ENCODE data around the gene CGB7. TPM values are rescaled to one million over a fixed set of nuclear protein-coding genes. Genes with fewer than 3 reads are reported as not detected.

CGB7 gene
- total RNA-seq (not detected), polyA plus RNA-seq (under 1 TPM in 2 of 3 donors, not detected in 1; 0.03 to 0.06 TPM)
- long read RNA-seq, donor 1, result 0 reads
- long read RNA-seq, donor 2, result 0 reads

GRCh38 chr19:49057636-49058234 is at the start of gene CGB7:
Gene CGB7 (minus strand): TSS chr19:49057749. CDS start chr19:49055375, 2,374 bp downstream.
- TF ChIP-seq POLR2A (IDR thresholded peaks at IDR 0.05) (no peak), POLR2AphosphoS5 (IDR thresholded peaks at IDR 0.05) (peak in 1 of 3 donors; percentile 14)
- TF ChIP-seq, protein P1, sequence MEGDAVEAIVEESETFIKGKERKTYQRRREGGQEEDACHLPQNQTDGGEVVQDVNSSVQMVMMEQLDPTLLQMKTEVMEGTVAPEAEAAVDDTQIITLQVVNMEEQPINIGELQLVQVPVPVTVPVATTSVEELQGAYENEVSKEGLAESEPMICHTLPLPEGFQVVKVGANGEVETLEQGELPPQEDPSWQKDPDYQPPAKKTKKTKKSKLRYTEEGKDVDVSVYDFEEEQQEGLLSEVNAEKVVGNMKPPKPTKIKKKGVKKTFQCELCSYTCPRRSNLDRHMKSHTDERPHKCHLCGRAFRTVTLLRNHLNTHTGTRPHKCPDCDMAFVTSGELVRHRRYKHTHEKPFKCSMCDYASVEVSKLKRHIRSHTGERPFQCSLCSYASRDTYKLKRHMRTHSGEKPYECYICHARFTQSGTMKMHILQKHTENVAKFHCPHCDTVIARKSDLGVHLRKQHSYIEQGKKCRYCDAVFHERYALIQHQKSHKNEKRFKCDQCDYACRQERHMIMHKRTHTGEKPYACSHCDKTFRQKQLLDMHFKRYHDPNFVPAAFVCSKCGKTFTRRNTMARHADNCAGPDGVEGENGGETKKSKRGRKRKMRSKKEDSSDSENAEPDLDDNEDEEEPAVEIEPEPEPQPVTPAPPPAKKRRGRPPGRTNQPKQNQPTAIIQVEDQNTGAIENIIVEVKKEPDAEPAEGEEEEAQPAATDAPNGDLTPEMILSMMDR (IDR thresholded peaks at IDR 0.05 in 8 of 11, conservative IDR thresholded peaks at IDR 0.05 in 3 of 11), result no peak
- peak; percentile 79 for DNase-seq
- intact Hi-C loops (cut with DNase I; ENCODE audit: low total_unique reads), result no loop called here
- H3K27ac ChIP-seq, result no peak within 1 kb of the TSS
- peaks cover 14 to 30% (median 23%) of the 10 kb centered on the region in 6 donors for H3K4me1 ChIP-seq
- H3K36me3 ChIP-seq, result no peaks in the 10 kb centered on the region
- WGBS, 5 donors, result 4 to 10% (median 6%) methylated on average over 17 to 38 of the region's 38 CpGs
- no peaks in the 10 kb centered on the region for H3K9me3 ChIP-seq
- peaks cover 0 to 77% (median 33%) of the 10 kb centered on the region in 7 donors for H3K27me3 ChIP-seq (replicated peaks in 1 of 7)
- peak within 1 kb of the TSS; percentile 33 to 73 (median 51) for H3K4me3 ChIP-seq

DNA sequence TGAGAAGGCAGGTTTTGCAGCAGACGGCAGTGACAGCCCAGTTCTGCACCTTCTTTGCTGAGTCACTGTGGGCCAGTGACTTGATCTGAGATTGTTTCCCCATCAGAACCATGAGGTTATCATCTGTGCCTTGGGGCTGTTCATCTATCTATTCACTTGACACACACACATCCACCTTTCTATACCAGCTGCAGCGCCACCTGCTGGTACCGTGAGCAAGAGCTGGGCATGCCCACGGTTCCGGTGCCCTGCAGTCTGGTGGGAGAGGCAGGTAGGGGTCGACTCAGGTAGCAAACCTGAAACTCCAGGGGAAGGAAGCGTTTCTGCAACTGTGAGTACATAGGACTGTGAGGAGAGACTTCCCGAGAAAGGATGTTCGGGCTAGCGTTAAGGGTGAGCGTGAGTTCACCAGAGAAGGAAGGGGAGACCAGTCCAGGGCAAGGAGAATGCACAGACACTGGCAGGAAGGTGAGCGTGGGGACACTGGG is 49.1 kb upstream of the CGB7 start:
- peaks cover 0 to 20% (median 0%) of the 10 kb centered on the region in 6 donors for H3K4me1 ChIP-seq
- intact Hi-C loops (cut with DNase I; ENCODE audit: low total_unique reads), result no loop called here
- DNase-seq, result peak; percentile 88

DNA sequence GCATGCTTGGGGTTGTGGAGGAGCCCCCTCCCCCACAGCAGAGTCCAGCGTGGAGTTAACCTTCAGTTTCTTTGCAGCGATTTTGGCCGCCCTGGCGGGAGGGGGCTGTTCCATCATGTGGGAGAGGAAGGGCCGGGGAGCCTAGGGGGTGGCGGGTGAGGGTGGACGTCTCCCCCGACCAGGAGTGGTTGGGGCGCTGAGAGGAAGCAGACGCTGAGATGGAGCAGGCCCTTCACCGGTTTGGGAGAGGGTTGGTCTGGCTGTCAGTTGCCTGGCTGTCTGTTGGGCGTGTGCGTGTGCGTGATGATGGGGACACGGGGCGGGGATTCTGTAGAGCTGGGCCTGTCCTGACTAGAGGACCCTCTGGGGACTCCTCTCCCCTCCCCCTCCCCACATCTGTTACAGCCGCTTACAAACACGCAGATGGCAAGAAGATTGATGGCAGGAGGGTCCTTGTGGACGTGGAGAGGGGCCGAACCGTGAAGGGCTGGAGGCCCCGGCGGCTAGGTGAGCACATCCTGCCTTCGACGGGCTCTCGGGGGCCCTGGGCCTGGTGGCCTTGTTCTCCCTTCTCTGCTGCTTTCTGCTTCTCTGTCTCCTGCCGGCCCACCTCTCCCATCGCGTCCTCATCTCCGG is 46.8 kb upstream of the CGB7 start:
- TF ChIP-seq POLR2A (IDR thresholded peaks at IDR 0.05), result no peak
- peak in 1 of 3 donors; percentile 52 for TF ChIP-seq POLR2AphosphoS5 (IDR thresholded peaks at IDR 0.05)
- H3K4me3 ChIP-seq, result no peak overlapping the region
- H3K36me3 ChIP-seq, result peaks cover 0 to 100% (median 96%) of the 10 kb centered on the region in 6 donors
- no peak overlapping the region for H3K27ac ChIP-seq
- H3K4me1 ChIP-seq, result peaks cover 0 to 20% (median 0%) of the 10 kb centered on the region in 6 donors
- WGBS, 5 donors, result 74 to 82% (median 76%) methylated on average over 30 of the region's 30 CpGs
- no peak for DNase-seq
- intact Hi-C loops (cut with DNase I; ENCODE audit: low total_unique reads), result no loop called here
- no peaks in the 10 kb centered on the region for H3K9me3 ChIP-seq
- no peaks in the 10 kb centered on the region for H3K27me3 ChIP-seq (replicated peaks in 1 of 7)

More for the DNA sequence above, 49.1 kb upstream of the CGB7 start:
- Histone ChIP-seq H3K36me3 (peaks cover 0 to 82% (median 74%) of the 10 kb centered on the region in 6 donors), H3K27me3 (replicated peaks in 1 of 7) (no peaks in the 10 kb centered on the region), H3K9me3 (no peaks in the 10 kb centered on the region), H3K4me3 (no peak overlapping the region), H3K27ac (no peak overlapping the region)
- WGBS, 5 donors, result 61 to 74% (median 68%) methylated on average over 11 to 12 of the region's 12 CpGs
- TF ChIP-seq POLR2A (IDR thresholded peaks at IDR 0.05), result no peak
- TF ChIP-seq, protein P1 (IDR thresholded peaks at IDR 0.05 in 8 of 11, conservative IDR thresholded peaks at IDR 0.05 in 3 of 11), result peak; percentile 15 to 86 (median 68)
- TF ChIP-seq POLR2AphosphoS5 (IDR thresholded peaks at IDR 0.05), result peak; percentile 23 to 40 (median 30)

GRCh38 chr19:49103331-49104085 is 46.0 kb upstream of the CGB7 start:
- intact Hi-C loops (cut with DNase I; ENCODE audit: low total_unique reads), result no loop called here
- H3K27me3 ChIP-seq (replicated peaks in 1 of 7), result no peaks in the 10 kb centered on the region
- no peak overlapping the region for H3K4me3 ChIP-seq
- H3K9me3 ChIP-seq, result no peaks in the 10 kb centered on the region
- peaks cover under 1 to 100% (median 97%) of the 10 kb centered on the region in 6 donors for H3K36me3 ChIP-seq
- 78 to 87% (median 84%) methylated on average over 26 to 33 of the region's 33 CpGs for WGBS, 5 donors
- peaks cover 0 to 20% (median 0%) of the 10 kb centered on the region in 6 donors for H3K4me1 ChIP-seq
- no peak for DNase-seq
- H3K27ac ChIP-seq, result no peak overlapping the region
- TF ChIP-seq, protein P1 (IDR thresholded peaks at IDR 0.05 in 8 of 11, conservative IDR thresholded peaks at IDR 0.05 in 3 of 11), result no peak
- TF ChIP-seq POLR2AphosphoS5 (IDR thresholded peaks at IDR 0.05) (no peak), POLR2A (IDR thresholded peaks at IDR 0.05) (no peak)
